H9 (cell line): ENCODE data around the gene OSTF1. TPM values are rescaled to one million over a fixed set of nuclear protein-coding genes. Genes with fewer than 3 reads are reported as not detected.

Experiments
- DNase-seq: peaks from one replicate; pipeline ENCODE4 v3.0.0-alpha.2; 2017
- H2AFZ ChIP-seq: one replicate; pipeline ENCODE4 v1.6.1; 2013; ENCODE audit warnings: mild to moderate bottlenecking, low read length, control low read depth, moderate library complexity
- H2AK5ac ChIP-seq: 2 replicates; pipeline ENCODE4 v1.6.1; 2013; ENCODE audit warnings: low read length, control low read depth, mixed read lengths; ENCODE audit not compliant: insufficient read length
- H2BK120ac ChIP-seq: one replicate; pipeline ENCODE4 v1.6.1; 2013; ENCODE audit warnings: low read depth, mild to moderate bottlenecking, low read length, control low read depth, inconsistent platforms; ENCODE audit not compliant: poor library complexity, severe bottlenecking
- H2BK12ac ChIP-seq: 2 replicates; pipeline ENCODE4 v1.6.1; 2013; ENCODE audit warnings: low read length, control low read depth, mixed read lengths, low read depth; ENCODE audit not compliant: insufficient read length
- H2BK15ac ChIP-seq: 2 replicates; pipeline ENCODE4 v1.6.1; 2013; ENCODE audit warnings: low read depth, low read length, control low read depth
- H2BK20ac ChIP-seq: one replicate; pipeline ENCODE4 v1.6.1; 2013; ENCODE audit warnings: low read depth, mild to moderate bottlenecking, low read length, control low read depth, inconsistent platforms; ENCODE audit not compliant: poor library complexity, severe bottlenecking
- H2BK5ac ChIP-seq: 2 replicates; pipeline ENCODE4 v1.6.1; 2013; ENCODE audit warnings: low read length, control low read depth, mixed read lengths; ENCODE audit not compliant: insufficient read length
- H3K14ac ChIP-seq: 2 replicates; pipeline ENCODE4 v1.6.1; 2013; ENCODE audit warnings: low read length, control low read depth; ENCODE audit not compliant: insufficient read depth
- H3K18ac ChIP-seq: 2 replicates; pipeline ENCODE4 v1.6.1; 2013; ENCODE audit warnings: low read depth, mild to moderate bottlenecking, mixed read lengths, low read length, control low read depth; ENCODE audit not compliant: insufficient read length
- H3K23ac ChIP-seq: 2 replicates; pipeline ENCODE4 v1.6.1; 2013; ENCODE audit warnings: low read length, control low read depth, mixed read lengths, low read depth; ENCODE audit not compliant: insufficient read length
- H3K23me2 ChIP-seq: 2 replicates; pipeline ENCODE4 v1.6.1; 2013; ENCODE audit warnings: low read depth, mild to moderate bottlenecking, mixed read lengths, low read length, control low read depth; ENCODE audit not compliant: insufficient read length, poor library complexity, severe bottlenecking
- H3K27ac ChIP-seq: 2 replicates; pipeline ENCODE4 v1.5.1; 2013; ENCODE audit warnings: low read length, control low read depth, mixed read lengths, low read depth; ENCODE audit not compliant: insufficient read length
- H3K27me3 ChIP-seq: 2 replicates; pipeline ENCODE4 v1.6.1; 2013; ENCODE audit warnings: low read length, control low read depth, inconsistent platforms; ENCODE audit not compliant: insufficient read depth
- H3K4ac ChIP-seq: 2 replicates; pipeline ENCODE4 v1.6.1; 2013; ENCODE audit warnings: low read depth, mild to moderate bottlenecking, control low read depth, inconsistent platforms, low read length, moderate library complexity
- H3K4me1 ChIP-seq: 2 replicates; pipeline ENCODE4 v1.6.1; 2013; ENCODE audit warnings: low read length, control low read depth, inconsistent platforms; ENCODE audit not compliant: insufficient read depth
- H3K4me2 ChIP-seq: 2 replicates; pipeline ENCODE4 v1.6.1; 2013; ENCODE audit warnings: low read length, control low read depth, mixed read lengths; ENCODE audit not compliant: insufficient read length, insufficient read depth
- H3K56ac ChIP-seq: 2 replicates; pipeline ENCODE4 v1.6.1; 2013; ENCODE audit warnings: low read depth, mild to moderate bottlenecking, mixed read lengths, low read length, control low read depth; ENCODE audit not compliant: insufficient read length
- H3K79me1 ChIP-seq: 2 replicates; pipeline ENCODE4 v1.6.1; 2013; ENCODE audit warnings: low read depth, mild to moderate bottlenecking, moderate library complexity, low read length, control low read depth, inconsistent platforms; ENCODE audit not compliant: insufficient read depth, poor library complexity, severe bottlenecking
- H3K79me2 ChIP-seq: 2 replicates; pipeline ENCODE4 v1.6.1; 2013; ENCODE audit warnings: low read length, control low read depth, inconsistent platforms; ENCODE audit not compliant: insufficient read depth
- H3K9ac ChIP-seq: 2 replicates; pipeline ENCODE4 v1.6.1; 2013; ENCODE audit warnings: low read length, control low read depth, mixed read lengths; ENCODE audit not compliant: insufficient read length; ENCODE audit errors: extremely low read depth
- H3K9me3 ChIP-seq: one replicate; pipeline ENCODE4 v1.6.1; 2013; ENCODE audit warnings: low read depth, low read length, inconsistent platforms; ENCODE audit not compliant: control insufficient read depth
- H3T11ph ChIP-seq: one replicate; pipeline ENCODE4 v1.6.1; 2013; ENCODE audit warnings: mild to moderate bottlenecking, low read length, control low read depth, inconsistent platforms
- H4K20me1 ChIP-seq: one replicate; pipeline ENCODE4 v1.6.1; 2013; ENCODE audit not compliant: control insufficient read depth, insufficient read length, insufficient read depth
- H4K5ac ChIP-seq: 2 replicates; pipeline ENCODE4 v1.6.1; 2013; ENCODE audit warnings: low read depth, mild to moderate bottlenecking, mixed read lengths, low read length, control low read depth; ENCODE audit not compliant: insufficient read length
- H4K8ac ChIP-seq: replicated peaks from 2 replicates; pipeline ENCODE4 v1.6.1; 2013; ENCODE audit warnings: low read length, control low read depth, mixed read lengths, low read depth; ENCODE audit not compliant: insufficient read length
- H4K91ac ChIP-seq: 2 replicates; pipeline ENCODE4 v1.6.1; 2013; ENCODE audit warnings: low read depth, mild to moderate bottlenecking, moderate library complexity, mixed read lengths, low read length, control low read depth; ENCODE audit not compliant: insufficient read length
- H3K27ac Mint-ChIP-seq, 3 experiments: 2 replicates in 2 of 3; 3 replicates in 1 of 3; pipeline ENCODE4 v1.8.0; 2020 to 2021; ENCODE audit warnings: mixed read lengths in 3 of 3, mild to moderate bottlenecking in 1 of 3, moderate library complexity in 1 of 3
- H3K27me3 Mint-ChIP-seq: 2 replicates; pipeline ENCODE4 v1.8.0; 2021; ENCODE audit warnings: low read depth, mild to moderate bottlenecking, moderate library complexity, mixed read lengths
- H3K36me3 Mint-ChIP-seq, 3 experiments: 2 replicates in 2 of 3; 3 replicates in 1 of 3; pipeline ENCODE4 v1.8.0; 2020 to 2021; ENCODE audit warnings: low read depth in 3 of 3, mixed read lengths in 3 of 3; ENCODE audit not compliant: insufficient read depth in 1 of 3
- H3K4me1 Mint-ChIP-seq, 2 experiments: 2 replicates each; pipeline ENCODE4 v1.8.0; 2020; ENCODE audit warnings: mixed read lengths in 2 of 2
- H3K4me3 Mint-ChIP-seq, 2 experiments: 2 replicates in 1 of 2; 3 replicates in 1 of 2; pipeline ENCODE4 v1.8.0; 2020 to 2021; ENCODE audit warnings: mild to moderate bottlenecking in 2 of 2, mixed read lengths in 2 of 2, moderate library complexity in 1 of 2
- H3K9me3 Mint-ChIP-seq, 2 experiments: 2 replicates in 1 of 2; 3 replicates in 1 of 2; pipeline ENCODE4 v1.8.0; 2020; ENCODE audit warnings: mild to moderate bottlenecking in 2 of 2, mixed read lengths in 2 of 2, moderate library complexity in 1 of 2
- CTCF ChIP-seq: fragments of 200-600 bp; sonication (generic); conservative IDR thresholded peaks from 3 replicates; pipeline ENCODE4 v1.8.0; 2021; ENCODE audit warnings: antibody characterized with exemption, mild to moderate bottlenecking
- WGBS: extraction: QIAGEN DNeasy Blood & Tissue Kit; methylation state at CpG from one replicate; pipeline ENCODE4 v1.1.7; 2013; ENCODE audit warnings: missing lambda C conversion rate, low lambda C conversion rate, mixed read lengths; ENCODE audit not compliant: insufficient read length; ENCODE audit errors: extremely low coverage; 5-methylcytosine and 5-hydroxymethylcytosine counted together
- total RNA-seq: library from RNA; stranded (reverse); gene quantifications from 2 replicates; pipeline ENCODE4 v1.2.1, GENCODE V29; 2021

OSTF1 gene
- total RNA-seq, 1 experiment from 2014 or later: 16.1 TPM

- no peak overlapping the region for H3K9ac ChIP-seq
- no peak overlapping the region for H3K4me2 ChIP-seq
- no peak overlapping the region for H3K27ac ChIP-seq
- H2AFZ ChIP-seq: no peak overlapping the region
- H2AK5ac ChIP-seq: no peak overlapping the region
- no peak overlapping the region for H4K5ac ChIP-seq
- H4K8ac ChIP-seq: no peak overlapping the region
- H3K79me1 ChIP-seq: no peaks in the 10 kb centered on the region
- no peak overlapping the region for H3T11ph ChIP-seq
- Mint-ChIP-seq H3K27ac (no peak overlapping the region), H3K27me3 (no peaks in the 10 kb centered on the region), H3K4me3 (no peak overlapping the region), H3K9me3 (no peaks in the 10 kb centered on the region), H3K36me3 (no peaks in the 10 kb centered on the region), H3K4me1 (no peaks in the 10 kb centered on the region)
- DNase-seq: no peak
- no peak overlapping the region for H4K91ac ChIP-seq
- no peaks in the 10 kb centered on the region for H3K23me2 ChIP-seq
- WGBS: no CpG with 5 or more reads among the region's 5 CpGs
- H3K9me3 ChIP-seq: no peaks in the 10 kb centered on the region
- no peaks in the 10 kb centered on the region for H3K4me1 ChIP-seq
- TF ChIP-seq CTCF: no peak
- no peak overlapping the region for H2BK12ac ChIP-seq
- H3K56ac ChIP-seq: no peak overlapping the region
- H3K4ac ChIP-seq: no peak overlapping the region
- H3K18ac ChIP-seq: no peak overlapping the region
- H2BK120ac ChIP-seq: no peak overlapping the region
- no peaks in the 10 kb centered on the region for H4K20me1 ChIP-seq
- H2BK20ac ChIP-seq: no peak overlapping the region
- no peak overlapping the region for H2BK5ac ChIP-seq
- no peaks in the 10 kb centered on the region for H3K27me3 ChIP-seq
- H3K23ac ChIP-seq: no peak overlapping the region
- H3K79me2 ChIP-seq: no peaks in the 10 kb centered on the region
- H3K14ac ChIP-seq: no peak overlapping the region
- H2BK15ac ChIP-seq: no peak overlapping the region
Observed at GRCh38 chr9:75111019-75111622, 22.8 kb downstream of the OSTF1 start.
